Activated T-cell treated with anti-CD3 and anti-CD28 coated beads, Interleukin-2, amount 50 U/mL, for 4 hours (primary cell): ENCODE results near the gene MTRF1L. TPM values are rescaled to one million over a fixed set of nuclear protein-coding genes. Genes with fewer than 3 reads are reported as not detected.
"Not testable (repeated sequence)": the region's sequence is repeated elsewhere in the genome, so short reads cannot be mapped to it uniquely, and the experiment has no call there.

Experiments
- ATAC-seq, 2 donors: fragments of 200-7000 bp; cut with Tn5 transposase; one replicate each; pipeline ENCODE4 v1.10.0; 2021
- DNase-seq: peaks from one replicate; pipeline ENCODE4 v3.0.0-alpha.2; 2020
- H3K27me3 Mint-ChIP-seq: one replicate; pipeline ENCODE4 v1.8.0; 2021; ENCODE audit warnings: low read depth, mixed read lengths
- H3K36me3 Mint-ChIP-seq: one replicate; pipeline ENCODE4 v1.8.0; 2022; ENCODE audit warnings: mixed read lengths; ENCODE audit not compliant: insufficient read depth
- H3K4me1 Mint-ChIP-seq: one replicate; pipeline ENCODE4 v1.8.0; 2021; ENCODE audit warnings: low read depth, mixed read lengths
- H3K4me3 Mint-ChIP-seq: one replicate; pipeline ENCODE4 v1.8.0; 2021; ENCODE audit warnings: mild to moderate bottlenecking, moderate library complexity, mixed read lengths
- H3K9me3 Mint-ChIP-seq: one replicate; pipeline ENCODE4 v1.8.0; 2021; ENCODE audit warnings: mixed read lengths
- total RNA-seq, 3 donors: library from RNA; stranded (reverse); gene quantifications; one replicate each; pipeline ENCODE4 v1.2.1, GENCODE V29; 2021

MTRF1L gene
- total RNA-seq, 3 donors from 2014 or later: 20.3 to 23.7 (median 21.6) TPM

DNA sequence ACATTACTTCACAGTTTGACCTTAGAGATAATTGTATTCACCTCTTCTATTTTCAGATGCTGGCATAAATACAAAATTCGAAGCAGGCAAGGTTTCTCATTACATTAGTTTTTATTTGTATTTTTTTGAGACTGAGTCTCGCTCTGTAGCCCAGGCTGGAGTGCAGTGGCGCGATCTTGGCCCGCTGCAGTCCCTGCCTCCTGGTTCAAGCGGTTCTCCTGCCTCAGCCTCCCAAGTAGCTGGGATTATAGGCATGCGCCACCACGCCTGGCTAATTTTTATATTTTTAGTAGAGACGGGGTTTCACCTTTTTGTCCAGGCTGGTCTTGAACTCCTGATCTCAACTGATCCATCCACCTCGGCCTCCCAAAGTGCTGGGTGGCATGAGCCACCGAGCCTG lies 17.2 kb downstream of the MTRF1L start:
- ATAC-seq, H3K27me3 Mint-ChIP-seq, H3K9me3 Mint-ChIP-seq, DNase-seq: not testable (repeated sequence)
- Mint-ChIP-seq H3K36me3 (peaks cover 12% of the 10 kb centered on the region), H3K4me1 (peaks cover 37% of the 10 kb centered on the region), H3K4me3 (peak overlapping the region; percentile 21)

DNA sequence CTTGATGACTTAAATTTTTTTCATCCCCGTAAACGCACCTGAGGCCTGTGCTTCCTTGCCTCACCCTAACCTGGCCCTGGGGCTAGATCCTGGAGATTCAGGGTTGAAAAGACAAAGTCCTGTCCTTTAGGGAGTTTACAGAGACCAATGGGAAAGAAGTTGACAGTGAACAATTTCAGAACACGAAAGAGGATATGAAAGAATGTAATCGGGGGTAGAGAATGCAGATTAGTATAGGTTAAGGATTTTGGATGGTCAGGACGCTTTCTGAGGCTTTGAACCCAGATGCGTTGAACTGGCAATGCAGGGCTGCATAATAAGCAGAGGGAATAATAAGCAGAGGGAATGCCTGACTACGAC lies 18.0 kb downstream of the MTRF1L start:
- H3K9me3 Mint-ChIP-seq: no peaks in the 10 kb centered on the region
- H3K36me3 Mint-ChIP-seq: peaks cover 10% of the 10 kb centered on the region
- H3K4me1 Mint-ChIP-seq: peaks cover 41% of the 10 kb centered on the region
- ATAC-seq (no peak), DNase-seq (no peak)
- H3K27me3 Mint-ChIP-seq: no peaks in the 10 kb centered on the region
- H3K4me3 Mint-ChIP-seq: peak overlapping the region; percentile 99

DNA sequence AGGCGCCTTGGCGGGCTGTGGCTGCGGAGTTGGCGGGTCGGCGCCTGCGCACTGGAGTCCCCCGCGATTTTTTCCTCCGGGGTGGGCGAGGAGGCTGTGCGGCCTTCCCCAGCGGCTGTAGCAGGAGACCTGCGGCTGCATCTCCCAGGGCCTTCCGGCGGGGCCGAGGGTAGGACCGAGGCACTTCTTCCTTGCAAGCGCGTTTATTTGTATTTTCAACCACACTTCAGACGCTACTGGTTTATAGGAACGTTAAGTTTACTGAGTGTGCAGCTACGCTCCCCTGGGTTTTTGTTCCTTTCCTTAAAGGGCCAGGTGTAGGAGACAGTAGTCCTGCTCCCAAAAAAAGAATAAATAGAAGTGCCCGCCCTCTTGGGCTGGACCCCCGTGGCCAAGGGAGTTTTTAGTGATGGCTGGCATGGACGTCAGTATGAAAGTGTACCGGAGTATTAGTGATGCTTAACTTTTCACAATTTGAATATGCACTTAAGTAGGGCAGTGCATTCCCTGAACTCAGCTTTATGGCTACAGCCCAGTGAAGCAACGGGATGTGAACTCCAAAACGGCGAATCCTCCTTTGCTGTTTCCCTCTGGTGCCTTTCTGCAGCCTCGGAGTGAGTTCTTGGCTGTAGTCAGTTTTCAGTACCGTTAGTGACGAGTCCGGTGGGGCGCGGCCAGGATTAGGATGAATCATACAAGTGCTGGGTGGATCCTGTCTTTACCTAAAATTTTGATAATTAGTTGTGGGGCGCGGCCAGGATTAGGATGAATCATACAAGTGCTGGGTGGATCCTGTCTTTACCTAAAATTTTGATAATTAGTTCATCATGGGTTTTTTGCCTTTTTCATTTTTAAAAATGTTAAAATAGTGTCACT lies 18.6 kb downstream of the MTRF1L start:
- Mint-ChIP-seq H3K36me3 (peaks cover 10% of the 10 kb centered on the region), H3K9me3 (no peaks in the 10 kb centered on the region), H3K4me1 (peaks cover 43% of the 10 kb centered on the region), H3K4me3 (peak overlapping the region; percentile 99), H3K27me3 (no peaks in the 10 kb centered on the region)
- peak; percentile 28 to 39 for ATAC-seq
- peak; percentile 89 for DNase-seq

DNA sequence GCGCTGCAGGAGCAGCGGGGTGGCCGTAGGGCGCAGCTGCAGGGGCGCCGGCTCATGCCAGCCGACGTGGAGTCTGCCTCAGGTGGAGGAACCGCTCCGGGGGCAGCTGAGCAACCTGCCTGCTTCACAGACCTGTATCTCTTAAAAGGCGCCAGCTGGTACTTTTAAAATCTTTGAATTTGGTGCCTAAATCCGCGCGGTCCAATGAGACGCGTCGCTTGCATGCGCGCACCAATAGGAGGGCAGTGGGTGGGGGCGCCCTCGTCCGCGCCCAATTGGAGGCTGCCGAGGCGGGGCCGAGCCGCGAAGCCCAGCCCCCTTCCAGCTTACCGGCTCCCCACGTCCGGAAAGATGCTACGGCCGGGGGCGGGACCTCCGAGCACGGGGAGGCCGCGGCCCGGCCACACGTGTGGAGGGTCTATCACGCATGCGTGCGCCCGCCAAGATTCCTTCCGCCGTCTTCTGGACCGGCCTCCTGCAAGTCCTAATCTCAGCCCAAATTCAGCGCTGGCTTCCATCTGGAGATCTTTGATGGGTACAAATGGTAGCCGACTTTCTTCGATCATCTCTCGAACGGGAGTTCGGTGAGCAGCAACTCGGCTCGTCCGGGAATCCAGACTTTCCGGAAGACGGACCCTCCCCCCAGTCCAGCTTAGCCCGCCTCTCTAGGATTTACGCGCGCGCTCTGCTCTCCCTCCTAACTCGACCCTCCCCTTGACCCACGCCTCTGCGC lies 19.4 kb downstream of the MTRF1L start, which contains the start of gene FBXO5:
FBXO5 (minus strand) TSS at position 138 of the 733 bp plus-strand sequence; CDS start at position 56, 82 bp downstream.
- Mint-ChIP-seq H3K4me1 (peaks cover 46% of the 10 kb centered on the region), H3K36me3 (peaks cover 13% of the 10 kb centered on the region), H3K9me3 (no peaks in the 10 kb centered on the region), H3K4me3 (peak within 1 kb of the TSS; percentile 99), H3K27me3 (no peaks in the 10 kb centered on the region)
- DNase-seq (peak; percentile 95), ATAC-seq (peak; percentile 93 to 94)

DNA sequence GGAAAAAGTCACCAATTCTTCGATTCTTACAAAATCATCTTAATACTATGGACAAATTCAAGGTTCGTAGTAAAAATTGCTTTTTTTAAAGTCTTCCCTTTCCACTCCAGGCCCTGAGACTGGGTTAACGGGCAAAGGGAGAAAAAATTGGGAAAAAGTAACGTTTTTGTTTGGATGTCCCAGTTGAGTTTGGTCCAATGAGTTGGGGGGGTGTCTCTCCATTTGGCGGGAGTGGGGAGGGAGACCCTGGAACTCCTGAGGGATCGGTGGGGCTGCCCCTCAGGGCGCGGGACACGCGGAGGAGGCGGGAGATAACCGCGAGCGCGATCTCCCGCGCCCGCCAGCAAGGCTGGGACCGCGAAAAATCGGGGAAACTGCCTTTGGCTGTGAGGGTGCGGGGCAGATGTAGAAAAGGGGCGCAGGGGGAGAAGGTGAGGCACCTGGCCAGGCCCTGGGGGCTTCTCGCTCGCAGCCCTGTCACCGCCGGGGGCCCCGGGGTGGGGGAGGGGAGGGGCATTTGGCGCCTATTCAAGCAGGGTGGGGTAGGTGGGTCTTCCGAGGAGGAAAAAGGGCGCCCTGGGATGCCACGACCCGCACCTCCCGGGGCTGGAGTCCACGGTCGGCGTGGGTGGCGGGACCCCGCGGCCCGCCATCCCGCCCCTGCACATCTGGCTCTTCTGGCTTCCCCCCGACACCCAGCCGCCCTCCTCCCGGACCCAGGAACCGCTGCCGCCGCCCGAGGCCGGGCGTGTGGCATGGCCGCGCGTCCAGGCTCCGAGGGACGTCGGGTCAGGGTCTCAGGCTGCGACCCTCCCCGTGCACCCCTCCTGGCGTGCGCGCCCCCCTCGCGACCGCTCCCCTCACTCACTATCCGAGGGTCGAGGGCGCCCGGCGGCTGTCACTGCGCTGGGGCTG lies 20.3 kb downstream of the MTRF1L start:
- no peak for ATAC-seq
- DNase-seq: no peak
- H3K36me3 Mint-ChIP-seq: peaks cover 12% of the 10 kb centered on the region
- H3K9me3 Mint-ChIP-seq: no peaks in the 10 kb centered on the region
- H3K27me3 Mint-ChIP-seq: no peaks in the 10 kb centered on the region
- H3K4me1 Mint-ChIP-seq: peaks cover 45% of the 10 kb centered on the region
- peak overlapping the region; percentile 99 for H3K4me3 Mint-ChIP-seq

DNA sequence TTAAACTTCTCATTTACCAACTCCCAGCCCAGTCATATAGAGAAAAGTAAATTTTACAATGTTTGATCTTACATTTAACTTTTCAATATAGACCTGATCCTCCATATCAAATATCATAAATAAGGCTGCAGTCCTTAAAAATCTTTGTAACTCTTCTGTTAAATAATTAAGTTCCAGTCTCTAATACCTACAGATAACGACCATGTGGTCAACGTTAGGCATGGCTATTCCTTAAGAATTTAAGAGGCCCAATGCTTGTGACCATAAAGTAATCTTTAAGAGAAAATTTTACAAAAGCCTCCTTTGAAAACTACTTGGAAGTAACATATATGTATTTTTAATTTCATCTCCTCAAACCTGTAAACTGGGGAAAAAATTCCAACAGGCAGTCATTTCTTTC lies 21.3 kb downstream of the MTRF1L start:
- Mint-ChIP-seq H3K4me3 (peak overlapping the region; percentile 51), H3K9me3 (no peaks in the 10 kb centered on the region), H3K27me3 (no peaks in the 10 kb centered on the region), H3K36me3 (peaks cover 14% of the 10 kb centered on the region), H3K4me1 (peaks cover 46% of the 10 kb centered on the region)
- ATAC-seq (no peak), DNase-seq (no peak)

DNA sequence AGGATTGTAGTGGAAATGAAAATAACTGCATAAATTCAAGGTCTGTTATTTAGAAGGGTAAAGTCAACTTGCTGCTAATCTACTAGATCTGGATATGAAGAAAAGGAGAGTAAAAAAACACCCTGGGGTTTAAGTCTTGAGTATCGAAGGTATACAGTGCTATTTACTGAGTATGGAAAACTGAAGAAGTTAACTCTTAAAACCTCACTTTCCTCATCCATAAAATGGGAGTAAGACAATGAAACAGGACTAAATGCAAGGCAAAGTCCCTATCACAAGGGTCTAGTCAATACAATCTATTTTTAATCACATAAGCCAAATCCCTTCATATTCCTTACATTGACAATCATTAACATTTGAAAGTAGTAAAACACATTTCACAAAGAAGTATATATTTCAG lies 21.9 kb downstream of the MTRF1L start:
- Mint-ChIP-seq H3K4me3 (peak overlapping the region; percentile 51), H3K36me3 (peaks cover 14% of the 10 kb centered on the region), H3K9me3 (no peaks in the 10 kb centered on the region), H3K27me3 (no peaks in the 10 kb centered on the region), H3K4me1 (peaks cover 46% of the 10 kb centered on the region)
- DNase-seq: no peak
- no peak for ATAC-seq

DNA sequence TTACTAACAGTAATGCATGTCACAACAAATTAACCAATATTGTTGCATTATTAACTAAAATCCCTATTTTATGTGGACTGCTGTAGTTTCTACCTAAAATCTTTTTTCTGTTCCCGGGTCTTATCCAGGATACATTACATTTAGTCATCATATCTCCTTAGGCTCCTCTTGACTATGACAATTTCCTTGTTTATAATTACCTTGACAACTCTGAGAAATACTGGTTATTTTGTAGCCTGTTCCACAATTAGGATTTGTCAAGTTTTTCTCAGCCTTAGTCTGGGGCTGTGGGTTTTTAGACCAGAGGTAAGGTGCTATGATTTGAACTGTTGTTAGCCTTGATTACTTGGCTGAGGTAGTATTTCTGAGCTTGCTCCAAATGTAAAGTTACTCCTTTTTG lies 23.4 kb downstream of the MTRF1L start:
- H3K36me3 Mint-ChIP-seq: peaks cover 26% of the 10 kb centered on the region
- DNase-seq (no peak), ATAC-seq (no peak)
- no peaks in the 10 kb centered on the region for H3K27me3 Mint-ChIP-seq
- no peaks in the 10 kb centered on the region for H3K9me3 Mint-ChIP-seq
- H3K4me1 Mint-ChIP-seq: peaks cover 44% of the 10 kb centered on the region
- H3K4me3 Mint-ChIP-seq: no peak overlapping the region

DNA sequence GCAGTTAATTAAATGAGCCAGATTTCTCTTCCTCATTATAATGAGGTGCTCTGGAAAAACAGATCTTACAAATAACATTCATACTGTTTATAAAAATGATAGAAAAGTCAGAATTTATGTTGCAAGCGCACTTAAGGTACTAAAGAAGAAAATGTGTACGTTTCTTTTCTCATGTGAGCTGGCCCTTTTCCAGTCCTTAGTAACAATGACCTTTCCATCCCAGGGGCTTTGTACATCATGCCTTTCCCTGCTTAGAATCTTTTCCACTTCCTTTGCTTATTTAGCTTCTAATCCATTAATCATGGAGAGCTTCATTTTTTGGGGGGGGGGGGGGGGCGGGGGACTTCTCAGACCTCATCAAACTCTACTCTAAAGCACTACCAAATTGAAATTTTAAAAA lies 24.5 kb downstream of the MTRF1L start:
- Mint-ChIP-seq H3K4me3 (no peak overlapping the region), H3K36me3 (peaks cover 34% of the 10 kb centered on the region), H3K9me3 (no peaks in the 10 kb centered on the region), H3K4me1 (peaks cover 43% of the 10 kb centered on the region), H3K27me3 (no peaks in the 10 kb centered on the region)
- ATAC-seq (no peak), DNase-seq (no peak)

DNA sequence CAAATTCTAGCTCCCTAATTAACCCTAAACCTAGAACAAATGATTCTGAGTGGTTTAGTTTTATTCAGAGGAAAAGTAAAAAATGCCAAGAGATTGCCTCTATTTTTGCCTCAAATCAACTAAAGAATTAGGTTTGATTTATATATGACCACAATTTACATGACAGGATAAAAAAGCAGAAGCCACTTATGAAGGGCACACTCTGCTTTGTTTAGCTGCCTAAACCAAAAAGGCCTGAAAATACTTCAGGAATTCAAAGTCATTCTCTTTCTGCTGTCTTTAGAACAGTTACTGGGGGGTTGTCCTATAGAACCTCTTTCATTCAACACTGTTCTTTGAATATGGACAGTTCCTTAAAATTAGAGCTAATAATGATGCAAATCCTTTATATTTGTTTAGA lies 25.0 kb downstream of the MTRF1L start:
- no peak overlapping the region for H3K4me3 Mint-ChIP-seq
- DNase-seq (no peak), ATAC-seq (no peak)
- H3K27me3 Mint-ChIP-seq: no peaks in the 10 kb centered on the region
- H3K4me1 Mint-ChIP-seq: peaks cover 43% of the 10 kb centered on the region
- H3K9me3 Mint-ChIP-seq: no peaks in the 10 kb centered on the region
- peaks cover 39% of the 10 kb centered on the region for H3K36me3 Mint-ChIP-seq

DNA sequence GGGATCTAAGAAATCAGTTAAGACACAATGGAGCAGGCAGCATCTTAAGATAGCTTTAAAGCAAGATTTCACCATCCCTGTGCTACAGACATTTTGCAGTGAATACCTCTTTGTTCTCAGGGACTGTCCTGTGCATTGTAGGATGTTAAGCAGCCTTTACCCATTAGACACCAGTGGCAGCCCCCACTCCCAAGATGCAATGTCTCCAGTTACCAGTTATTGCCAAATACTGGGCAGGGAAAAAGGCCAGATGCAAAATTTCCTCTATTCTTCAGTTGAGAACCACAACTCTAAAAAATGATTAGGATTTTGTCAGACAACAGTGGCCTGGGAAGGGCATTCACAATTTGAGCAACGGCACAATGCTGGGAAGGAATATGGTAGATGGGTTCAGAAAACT lies 25.8 kb downstream of the MTRF1L start:
- Mint-ChIP-seq H3K27me3 (no peaks in the 10 kb centered on the region), H3K4me3 (no peak overlapping the region), H3K36me3 (peaks cover 42% of the 10 kb centered on the region), H3K9me3 (no peaks in the 10 kb centered on the region), H3K4me1 (peaks cover 40% of the 10 kb centered on the region)
- no peak for ATAC-seq
- no peak for DNase-seq

DNA sequence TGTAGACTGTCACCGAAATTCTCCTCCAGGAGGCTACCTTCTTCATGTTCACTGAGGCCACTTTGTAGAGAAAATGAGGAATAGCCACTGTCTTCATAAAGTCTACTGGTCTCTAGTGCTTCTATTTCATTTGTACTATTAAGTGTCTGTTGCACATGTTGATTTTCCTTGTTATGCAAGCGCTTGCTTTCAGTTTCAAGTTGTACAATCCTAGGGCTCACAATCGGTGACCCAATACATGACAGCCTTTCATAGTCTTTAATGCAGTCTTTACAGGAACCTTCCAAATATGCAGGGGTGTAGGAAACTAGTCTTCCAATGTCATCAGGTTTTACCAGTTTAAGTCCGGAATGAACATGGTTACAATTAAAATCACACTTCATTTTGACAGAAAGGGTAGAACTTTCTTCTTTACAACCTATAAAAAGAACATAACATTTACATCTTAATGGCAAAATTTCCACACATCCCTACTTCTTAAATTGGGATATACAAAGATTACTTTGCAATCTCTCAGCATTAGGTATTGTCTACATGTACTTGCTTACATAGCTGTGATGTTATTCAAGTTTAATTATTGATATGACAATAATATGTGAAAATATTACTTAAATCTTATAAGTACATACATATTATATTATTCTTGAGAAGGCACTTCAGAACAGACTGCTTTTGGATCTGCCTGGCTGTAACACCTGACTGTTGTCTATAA lies 27.1 kb downstream of the MTRF1L start:
- DNase-seq (no peak), ATAC-seq (no peak)
- H3K4me3 Mint-ChIP-seq: peak overlapping the region; percentile 28
- no peaks in the 10 kb centered on the region for H3K9me3 Mint-ChIP-seq
- no peaks in the 10 kb centered on the region for H3K27me3 Mint-ChIP-seq
- peaks cover 30% of the 10 kb centered on the region for H3K4me1 Mint-ChIP-seq
- peaks cover 45% of the 10 kb centered on the region for H3K36me3 Mint-ChIP-seq

DNA sequence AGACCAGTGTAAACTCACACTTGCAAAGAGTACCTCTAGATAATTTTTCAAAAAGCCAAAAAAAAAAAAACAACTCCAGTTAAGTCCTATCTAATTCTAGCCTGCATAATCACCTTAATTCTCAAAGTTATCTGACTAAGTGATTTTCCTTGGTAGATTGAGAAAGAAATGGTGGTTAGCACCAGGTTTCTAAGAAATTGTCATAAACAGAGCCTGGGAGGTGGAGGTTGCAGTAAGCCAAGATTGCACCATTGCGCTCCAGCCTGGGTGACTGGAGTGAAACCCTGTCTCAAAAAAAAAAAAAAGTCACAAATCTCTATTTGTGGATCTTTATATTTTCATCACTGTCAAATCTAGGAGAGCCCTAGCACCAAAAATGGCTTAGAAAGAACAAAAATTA lies 28.6 kb downstream of the MTRF1L start:
- no peak for DNase-seq
- no peak overlapping the region for H3K4me3 Mint-ChIP-seq
- peaks cover 7% of the 10 kb centered on the region for H3K9me3 Mint-ChIP-seq
- H3K36me3 Mint-ChIP-seq: peaks cover 56% of the 10 kb centered on the region
- no peaks in the 10 kb centered on the region for H3K27me3 Mint-ChIP-seq
- no peak for ATAC-seq
- peaks cover 23% of the 10 kb centered on the region for H3K4me1 Mint-ChIP-seq
